HEK293 (cell line): Measurements from ENCODE around the gene CFAP410.
A peak's percentile ranks its signal among the peaks of the same experiment; 100 is the strongest.

Experiments
- CTCF ChIA-PET: fragments of 350-600 bp; formaldehyde crosslinking; extraction: SDS; loops from one replicate; lab custom pipeline; 2021; ENCODE audit warnings: antibody characterized with exemption; lab: Yijun Ruan, JAX
- POLR2A ChIA-PET: fragments of 300-600 bp; formaldehyde crosslinking; extraction: SDS; loops from one replicate; lab custom pipeline; 2020; ENCODE audit warnings: antibody characterized with exemption, inconsistent platforms; lab: Yijun Ruan, JAX
- H3K27ac ChIP-seq: fragments of 200-500 bp; sonication (Bioruptor generic); 2 replicates; pipeline ENCODE4 v1.5.1; 2014; ENCODE audit warnings: low read depth, low read length, control low read depth, inconsistent platforms; ENCODE audit errors: extremely low read depth
- H3K36me3 ChIP-seq, 2 experiments: fragments of 200-500 bp in 1 of 2; sonication (Bioruptor generic) in 1 of 2; 1 replicate in 1 of 2; 2 replicates in 1 of 2; pipeline ENCODE4 v1.5.1; 2014 to 2017; ENCODE audit warnings: inconsistent platforms in 2 of 2, low read length in 2 of 2; ENCODE audit not compliant: control insufficient read depth in 2 of 2, insufficient read depth in 1 of 2
- H3K4me1 ChIP-seq: fragments of 200-500 bp; sonication (Bioruptor generic); 2 replicates; pipeline ENCODE4 v1.5.1; 2014; ENCODE audit warnings: mild to moderate bottlenecking, low read length, inconsistent platforms; ENCODE audit not compliant: control insufficient read depth, insufficient read depth
- H3K4me3 ChIP-seq: 2 replicates; pipeline ENCODE4 v1.5.1; 2011; ENCODE audit warnings: low read depth, mild to moderate bottlenecking, control low read depth, low read length, moderate library complexity
- H3K9me3 ChIP-seq: fragments of 200-500 bp; sonication (Bioruptor generic); 2 replicates; pipeline ENCODE4 v1.5.1; 2014; ENCODE audit warnings: low read depth, low read length, inconsistent platforms; ENCODE audit not compliant: control insufficient read depth, insufficient read depth
- EGR2 ChIP-seq: fragments of 450-650 bp; formaldehyde crosslinking; IDR thresholded peaks from 2 replicates; pipeline ENCODE4 v1.5.1; 2016; ENCODE audit warnings: low read depth, missing biosample characterization, missing genetic modification characterization
- KLF10 ChIP-seq: fragments of 450-650 bp; IDR thresholded peaks from 2 replicates; pipeline ENCODE4 v1.5.1; 2018; ENCODE audit warnings: missing biosample characterization, mild to moderate bottlenecking, missing genetic modification characterization
- MEIS1 ChIP-seq: sonication (generic); formaldehyde crosslinking; IDR thresholded peaks from 2 replicates; pipeline ENCODE4 v1.8.1; 2022; ENCODE audit warnings: missing genetic modification reagents, mild to moderate bottlenecking, borderline replicate concordance
- ZFHX2 ChIP-seq: fragments of 450-650 bp; formaldehyde crosslinking; conservative IDR thresholded peaks from 2 replicates; pipeline ENCODE4 v1.5.1; 2016; ENCODE audit warnings: missing biosample characterization, missing genetic modification characterization
- ZNF138 ChIP-seq: fragments of 450-650 bp; formaldehyde crosslinking; IDR thresholded peaks from 2 replicates; pipeline ENCODE4 v1.5.1; 2016; ENCODE audit warnings: missing biosample characterization, missing genetic modification characterization, borderline replicate concordance
- ZNF23 ChIP-seq: fragments of 450-650 bp; formaldehyde crosslinking; IDR thresholded peaks from 2 replicates; pipeline ENCODE4 v1.5.1; 2016; ENCODE audit warnings: missing biosample characterization, missing genetic modification characterization, borderline replicate concordance
- ZNF366 ChIP-seq: fragments of 450-650 bp; formaldehyde crosslinking; conservative IDR thresholded peaks from 2 replicates; pipeline ENCODE4 v1.5.1; 2016; ENCODE audit warnings: missing biosample characterization, missing genetic modification characterization
- ZNF394 ChIP-seq: fragments of 450-650 bp; formaldehyde crosslinking; IDR thresholded peaks from 2 replicates; pipeline ENCODE4 v1.5.1; 2016; ENCODE audit warnings: missing biosample characterization, missing genetic modification characterization, mild to moderate bottlenecking, moderate library complexity, borderline replicate concordance
- ZNF416 ChIP-seq: fragments of 450-650 bp; formaldehyde crosslinking; IDR thresholded peaks from 2 replicates; pipeline ENCODE4 v1.5.1; 2016; ENCODE audit warnings: missing biosample characterization, missing genetic modification characterization
- ZNF514 ChIP-seq: fragments of 450-650 bp; formaldehyde crosslinking; IDR thresholded peaks from 2 replicates; pipeline ENCODE4 v1.5.1; 2016; ENCODE audit warnings: missing biosample characterization, missing genetic modification characterization
- ZNF768 ChIP-seq: fragments of 450-650 bp; formaldehyde crosslinking; IDR thresholded peaks from 2 replicates; pipeline ENCODE4 v1.5.1; 2018; ENCODE audit warnings: missing biosample characterization, mild to moderate bottlenecking, missing genetic modification characterization
- TF ChIP-seq, protein P1 (sequence below): fragments of 450-650 bp; formaldehyde crosslinking; IDR thresholded peaks from 2 replicates; pipeline ENCODE4 v1.5.1; 2016; ENCODE audit warnings: missing biosample characterization, missing genetic modification characterization

The CFAP410 gene

DNA sequence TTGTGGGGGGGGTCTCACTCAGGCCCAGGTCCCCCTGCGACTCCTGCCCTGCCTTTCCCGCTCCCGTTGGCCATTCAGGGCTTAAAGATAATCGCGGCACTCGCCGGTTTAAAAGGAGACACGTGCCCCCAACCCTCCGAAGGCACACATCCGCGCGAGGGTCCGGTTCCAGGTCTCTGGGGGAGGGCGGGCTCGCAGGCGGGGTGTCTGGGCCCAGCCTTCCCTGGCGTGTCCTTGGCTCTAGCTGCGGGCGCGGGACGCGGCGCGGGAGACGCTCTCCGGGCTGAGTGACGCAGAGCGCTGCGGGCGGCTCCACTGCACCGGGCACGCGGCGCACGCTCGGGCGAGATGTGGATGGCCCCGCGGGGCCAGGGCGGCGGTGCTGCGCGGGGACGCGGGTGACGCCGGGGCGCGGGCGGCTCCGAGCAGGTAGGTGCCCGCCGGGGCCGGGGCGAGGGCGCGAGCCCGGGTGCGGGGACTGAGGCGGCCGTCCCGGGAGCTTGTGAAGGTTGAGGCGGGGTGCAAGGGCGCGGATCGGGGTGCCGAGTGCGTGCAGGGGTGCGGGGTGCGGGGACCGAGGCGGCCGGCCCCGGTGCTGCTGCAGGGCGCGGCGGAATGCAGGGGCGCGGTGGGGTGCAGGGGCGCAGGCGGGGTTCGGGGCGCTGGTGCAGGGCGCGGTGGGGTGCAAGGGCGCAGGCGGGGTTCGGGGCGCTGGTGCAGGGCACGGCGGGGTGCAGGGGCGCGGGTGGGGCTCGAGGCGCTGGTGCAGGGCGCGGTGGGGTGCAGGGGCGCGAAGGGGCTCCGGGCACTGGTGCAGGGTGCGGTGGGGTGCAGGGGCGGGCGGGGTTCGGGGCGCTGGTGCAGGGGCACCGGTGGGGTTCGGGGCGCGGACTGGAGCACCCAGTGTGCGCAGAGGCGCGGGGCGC, 10.9 kb upstream of the CFAP410 start:
- no peak for TF ChIP-seq ZNF366 (tag by site-specific recombination)
- TF ChIP-seq, all 188 proteins: peak for 0
- CTCF ChIA-PET = no interaction called here
- POLR2A ChIA-PET = no interaction called here
- Histone ChIP-seq H3K36me3 (no peaks in the 10 kb centered on the region), H3K4me1 (no peaks in the 10 kb centered on the region), H3K27ac (no peak overlapping the region), H3K4me3 (no peak overlapping the region), H3K9me3 (no peaks in the 10 kb centered on the region)

DNA sequence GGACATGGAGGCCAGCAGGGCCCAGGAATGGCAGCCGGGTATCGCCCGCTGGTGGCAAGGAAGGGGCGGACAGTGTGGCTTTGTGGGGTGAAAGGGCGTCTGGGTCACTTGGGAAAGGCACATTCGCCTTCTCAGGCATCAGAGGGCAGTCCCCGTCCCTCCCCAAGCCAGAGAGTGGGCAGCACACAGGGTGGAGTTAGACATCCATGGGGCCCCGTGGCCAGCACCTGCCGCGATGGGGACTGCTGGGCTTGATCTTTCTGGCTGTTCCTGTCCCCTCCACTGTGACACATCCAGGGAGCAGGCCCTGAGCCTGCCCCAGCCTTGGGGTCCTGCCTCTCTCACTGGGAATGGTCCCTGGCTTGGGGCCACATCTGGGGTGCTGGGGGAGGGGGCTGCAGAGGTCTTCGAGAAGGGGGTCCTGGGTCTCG, 10.2 kb upstream of the CFAP410 start:
- ChIA-PET CTCF (no interaction called here), POLR2A (no interaction called here)
- no peak overlapping the region for H3K4me3 ChIP-seq
- H3K4me1 ChIP-seq = no peaks in the 10 kb centered on the region
- no peak overlapping the region for H3K27ac ChIP-seq
- no peaks in the 10 kb centered on the region for H3K9me3 ChIP-seq
- H3K36me3 ChIP-seq = no peaks in the 10 kb centered on the region
- TF ChIP-seq KLF10 (tag by site-specific recombination) (no peak), MEIS1 (CRISPR knock-in tag) (no peak), ZNF416 (tag by site-specific recombination) (no peak), ZNF394 (tag by site-specific recombination) (no peak)
- TF ChIP-seq, protein P1, sequence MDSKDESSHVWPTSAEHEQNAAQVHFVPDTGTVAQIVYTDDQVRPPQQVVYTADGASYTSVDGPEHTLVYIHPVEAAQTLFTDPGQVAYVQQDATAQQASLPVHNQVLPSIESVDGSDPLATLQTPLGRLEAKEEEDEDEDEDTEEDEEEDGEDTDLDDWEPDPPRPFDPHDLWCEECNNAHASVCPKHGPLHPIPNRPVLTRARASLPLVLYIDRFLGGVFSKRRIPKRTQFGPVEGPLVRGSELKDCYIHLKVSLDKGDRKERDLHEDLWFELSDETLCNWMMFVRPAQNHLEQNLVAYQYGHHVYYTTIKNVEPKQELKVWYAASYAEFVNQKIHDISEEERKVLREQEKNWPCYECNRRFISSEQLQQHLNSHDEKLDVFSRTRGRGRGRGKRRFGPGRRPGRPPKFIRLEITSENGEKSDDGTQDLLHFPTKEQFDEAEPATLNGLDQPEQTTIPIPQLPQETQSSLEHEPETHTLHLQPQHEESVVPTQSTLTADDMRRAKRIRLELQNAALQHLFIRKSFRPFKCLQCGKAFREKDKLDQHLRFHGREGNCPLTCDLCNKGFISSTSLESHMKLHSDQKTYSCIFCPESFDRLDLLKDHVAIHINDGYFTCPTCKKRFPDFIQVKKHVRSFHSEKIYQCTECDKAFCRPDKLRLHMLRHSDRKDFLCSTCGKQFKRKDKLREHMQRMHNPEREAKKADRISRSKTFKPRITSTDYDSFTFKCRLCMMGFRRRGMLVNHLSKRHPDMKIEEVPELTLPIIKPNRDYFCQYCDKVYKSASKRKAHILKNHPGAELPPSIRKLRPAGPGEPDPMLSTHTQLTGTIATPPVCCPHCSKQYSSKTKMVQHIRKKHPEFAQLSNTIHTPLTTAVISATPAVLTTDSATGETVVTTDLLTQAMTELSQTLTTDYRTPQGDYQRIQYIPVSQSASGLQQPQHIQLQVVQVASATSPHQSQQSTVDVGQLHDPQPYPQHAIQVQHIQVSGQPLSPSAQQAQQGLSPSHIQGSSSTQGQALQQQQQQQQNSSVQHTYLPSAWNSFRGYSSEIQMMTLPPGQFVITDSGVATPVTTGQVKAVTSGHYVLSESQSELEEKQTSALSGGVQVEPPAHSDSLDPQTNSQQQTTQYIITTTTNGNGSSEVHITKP (tag by site-specific recombination) = no peak
- TF ChIP-seq, all 188 proteins: peak for 0

DNA sequence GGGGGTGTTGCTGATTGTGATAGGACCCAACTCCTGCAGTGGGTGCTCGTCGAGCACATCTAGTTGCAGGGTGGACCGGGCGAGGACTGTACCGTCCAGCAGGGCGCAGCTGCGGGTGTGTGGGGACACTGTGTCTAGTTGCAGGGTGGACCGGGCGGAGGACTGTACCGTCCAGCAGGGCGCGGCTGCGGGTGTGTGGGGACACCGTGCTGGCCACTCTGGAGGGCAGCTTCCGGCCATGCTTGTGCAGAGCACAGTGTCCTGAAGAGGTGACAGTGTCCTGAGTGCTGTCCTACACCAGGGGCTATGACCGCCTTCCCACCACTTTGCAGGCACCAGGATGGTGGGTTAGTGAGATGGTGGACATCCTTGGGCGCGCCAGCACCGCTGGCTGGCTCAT, 9.7 kb upstream of the CFAP410 start:
- ChIA-PET POLR2A (no interaction called here), CTCF (no interaction called here)
- Histone ChIP-seq H3K4me3 (no peak overlapping the region), H3K27ac (no peak overlapping the region), H3K4me1 (no peaks in the 10 kb centered on the region), H3K36me3 (no peaks in the 10 kb centered on the region), H3K9me3 (no peaks in the 10 kb centered on the region)
- no peak for TF ChIP-seq ZNF138 (tag by site-specific recombination)

DNA sequence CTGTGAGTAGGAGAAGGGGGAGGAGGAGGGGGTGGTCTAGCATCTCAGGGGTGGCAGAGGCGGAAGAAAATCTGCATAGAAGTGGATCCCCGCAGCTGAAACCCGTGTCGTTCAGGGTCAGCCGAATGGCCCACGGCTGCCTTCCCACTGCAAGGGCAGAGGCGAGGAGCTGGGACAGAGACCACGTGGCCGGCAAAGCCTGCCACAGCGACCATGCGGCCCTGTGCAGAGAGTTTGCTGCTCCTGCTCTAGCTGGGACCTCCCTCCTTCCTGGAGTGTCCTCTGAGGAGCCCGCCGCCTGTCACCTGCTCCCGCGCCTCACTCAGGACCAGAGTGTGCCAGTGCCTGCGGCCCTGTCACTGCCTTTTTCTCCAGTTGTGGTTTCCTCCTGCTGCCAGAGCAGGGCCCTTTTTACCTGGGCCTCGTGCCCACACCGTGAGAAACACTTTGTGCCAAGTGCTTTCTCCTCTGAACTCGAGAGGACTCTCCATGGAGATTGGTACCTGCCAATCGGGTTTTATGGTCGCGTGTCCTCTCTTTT, 8.8 kb upstream of the CFAP410 start:
- POLR2A ChIA-PET = no interaction called here
- CTCF ChIA-PET = interaction anchor here (0.6 kb wide), 2 partner anchors 140 to 865 kb away, joined by 3 read pairs; no protein-coding TSS in a partner anchor
- Histone ChIP-seq H3K4me3 (no peak overlapping the region), H3K27ac (no peak overlapping the region), H3K9me3 (no peaks in the 10 kb centered on the region), H3K4me1 (no peaks in the 10 kb centered on the region), H3K36me3 (no peaks in the 10 kb centered on the region)
- TF ChIP-seq ZNF514 (tag by site-specific recombination) (no peak), EGR2 (peak; percentile 83), ZNF768 (tag by site-specific recombination) (no peak), ZFHX2 (tag by site-specific recombination) (peak; percentile 64), ZNF23 (tag by site-specific recombination) (no peak)
